B cell (primary cell): ENCODE measurements around the gene ARHGAP4. TPM values are rescaled to one million over a fixed set of nuclear protein-coding genes. Genes with fewer than 3 reads are reported as not detected.

Experiments used
- ATAC-seq: fragments of 200-7000 bp; cut with Tn5 transposase; one replicate; pipeline ENCODE4 v1.10.0; 2021; ENCODE audit warnings: low read depth, mild to moderate bottlenecking, moderate number of reproducible peaks, moderate library complexity
- CTCF ChIA-PET: fragments of 350-600 bp; sonication (Branson Sonifier 250); formaldehyde crosslinking; loops from one replicate; lab custom pipeline; 2021; ENCODE audit warnings: antibody characterized with exemption, inconsistent platforms; lab: Charles Lee
- POLR2A ChIA-PET: fragments of 350-600 bp; sonication (Branson Sonifier 250); formaldehyde crosslinking; loops from one replicate; lab custom pipeline; 2021; ENCODE audit warnings: antibody characterized with exemption; lab: Charles Lee
- DNase-seq: peaks from one replicate; pipeline ENCODE4 v3.0.0; 2013
- H2AFZ ChIP-seq: 2 replicates; pipeline ENCODE4 v1.6.1; 2012; ENCODE audit warnings: mild to moderate bottlenecking, low read depth, low read length; ENCODE audit not compliant: insufficient read depth, poor library complexity, severe bottlenecking
- H3K27ac ChIP-seq, 2 donors: 1 replicate in 1 of 2; 2 replicates in 1 of 2; pipeline ENCODE4 v1.5.1; 2012 to 2013; ENCODE audit warnings: low read length in 2 of 2, mild to moderate bottlenecking in 2 of 2, moderate library complexity in 1 of 2
- H3K27me3 ChIP-seq, 4 experiments: fragments of 200-600 bp in 1 of 4; sonication (generic) in 1 of 4; replicated peaks in 1 of 4; 1 replicate in 2 of 4; 2 replicates in 2 of 4; pipeline versions ENCODE4 v1.6.1 to v1.7.0; 2013 to 2016; ENCODE audit warnings: low read length in 3 of 4, mild to moderate bottlenecking in 2 of 4, mixed read lengths in 1 of 4, moderate library complexity in 1 of 4; ENCODE audit not compliant: insufficient read depth in 4 of 4, control insufficient read depth in 3 of 4; ENCODE audit errors: control extremely low read depth in 1 of 4
- H3K36me3 ChIP-seq, 2 experiments: replicated peaks in 1 of 2; 1 replicate in 1 of 2; 2 replicates in 1 of 2; pipeline versions ENCODE4 v1.6.1 to v1.7.1; 2013; ENCODE audit warnings: low read length in 1 of 2; ENCODE audit not compliant: insufficient read depth in 2 of 2, control insufficient read depth in 1 of 2; ENCODE audit errors: control extremely low read depth in 1 of 2, extremely low read depth in 1 of 2
- H3K4me1 ChIP-seq, 2 donors: fragments of 200-600 bp in 1 of 2; sonication (generic) in 1 of 2; 1 replicate in 1 of 2; 2 replicates in 1 of 2; pipeline versions ENCODE4 v1.5.1 to v1.6.1; 2013 to 2017; ENCODE audit warnings: low read length in 2 of 2; ENCODE audit not compliant: control insufficient read depth in 2 of 2, insufficient read depth in 2 of 2
- H3K4me2 ChIP-seq: replicated peaks from 2 replicates; pipeline ENCODE3; 2012; ENCODE audit warnings: mild to moderate bottlenecking, low read depth, low read length; ENCODE audit not compliant: poor library complexity, severe bottlenecking
- H3K4me3 ChIP-seq, 5 experiments: fragments of 200-600 bp in 1 of 5; sonication (generic) in 1 of 5; 1 replicate in 3 of 5; 2 replicates in 2 of 5; pipeline versions ENCODE4 v1.5.1 to v1.7.0; 2011 to 2016; ENCODE audit warnings: low read length in 4 of 5, mild to moderate bottlenecking in 4 of 5, low read depth in 2 of 5, control low read depth in 1 of 5, moderate library complexity in 1 of 5; ENCODE audit not compliant: insufficient read depth in 1 of 5; ENCODE audit errors: control extremely low read depth in 1 of 5, extremely low read depth in 1 of 5
- H3K79me2 ChIP-seq: fragments of 200-600 bp; sonication (generic); one replicate; pipeline ENCODE4 v1.6.0; 2016; ENCODE audit warnings: low read length; ENCODE audit not compliant: control insufficient read depth, insufficient read depth
- H3K9ac ChIP-seq: fragments of 200-600 bp; sonication (generic); 2 replicates; pipeline ENCODE4 v1.6.1; 2017; ENCODE audit warnings: mild to moderate bottlenecking, low read length, moderate library complexity
- H3K9me3 ChIP-seq, 3 donors: one replicate each; pipeline versions ENCODE4 v1.6.1 to v1.7.1; 2013; ENCODE audit warnings: low read length in 2 of 3; ENCODE audit not compliant: control insufficient read depth in 2 of 3, insufficient read depth in 1 of 3; ENCODE audit errors: control extremely low read depth in 1 of 3
- H4K20me1 ChIP-seq: 2 replicates; pipeline ENCODE4 v1.6.0; 2012; ENCODE audit warnings: mild to moderate bottlenecking, low read length; ENCODE audit not compliant: insufficient read depth, control insufficient read depth, poor library complexity, severe bottlenecking
- H3K27ac Mint-ChIP-seq: one replicate; pipeline ENCODE4 v1.8.0; 2021; ENCODE audit warnings: mixed read lengths
- H3K27me3 Mint-ChIP-seq: one replicate; pipeline ENCODE4 v1.8.0; 2021; ENCODE audit warnings: mixed read lengths
- H3K4me1 Mint-ChIP-seq: one replicate; pipeline ENCODE4 v1.8.0; 2021; ENCODE audit warnings: mixed read lengths
- H3K4me3 Mint-ChIP-seq: one replicate; pipeline ENCODE4 v1.8.0; 2021; ENCODE audit warnings: mixed read lengths
- H3K9me3 Mint-ChIP-seq: one replicate; pipeline ENCODE4 v1.8.0; 2022; ENCODE audit warnings: mixed read lengths; ENCODE audit not compliant: insufficient read depth
- CTCF ChIP-seq: fragments of 200-600 bp; IDR thresholded peaks from one replicate; pipeline ENCODE4 v1.8.0; 2022; ENCODE audit warnings: antibody characterized with exemption, mild to moderate bottlenecking
- EZH2 ChIP-seq: IDR thresholded peaks from 2 replicates; pipeline ENCODE4 v1.6.1; 2012; ENCODE audit warnings: borderline replicate concordance, low read depth, mild to moderate bottlenecking, moderate library complexity, low read length; ENCODE audit not compliant: insufficient read depth, poor library complexity, severe bottlenecking
- WGBS: methylation state at CpG from one replicate; pipeline ENCODE4 v1.1.5; 2013; ENCODE audit warnings: missing lambda C conversion rate; ENCODE audit not compliant: insufficient coverage; 5-methylcytosine and 5-hydroxymethylcytosine counted together
- intact Hi-C: fragments of 100-400 bp; cut with micrococcal nuclease; formaldehyde crosslinking; loops from one replicate; pipeline ENCODE4 v1.10.0; 2022
- polyA plus RNA-seq: library from polyadenylated mRNA; depleted of rRNA; stranded (reverse); fragments of >200 nt; gene quantifications from 2 replicates; pipeline ENCODE4 v1.2.3, GENCODE V29; 2012
- total RNA-seq, 2 donors: library from RNA; stranded (reverse); fragments of 120-200 nt in 1 of 2; gene quantifications; 1 replicate in 1 of 2; 2 replicates in 1 of 2; pipeline versions ENCODE4 v1.2.3 to v1.2.4, GENCODE V29; 2013 to 2022

ARHGAP4 gene
- total and polyA plus RNA-seq, 2 donors (not counting 1 experiment from before 2014, with no cell fraction given): 242 to 711 TPM

- ChIA-PET CTCF (interaction anchor here (0.6 to 4.0 kb wide), 13 partner anchors 15 to 559 kb away, joined by 3 to 27 read pairs (median 4); partner anchors contain the start of genes ARHGAP4 and SLC6A8), POLR2A (interaction anchor here (0.7 to 1.6 kb wide), 3 partner anchors 14 to 244 kb away, joined by 3 to 7 read pairs (median 4); partner anchors contain the start of gene BCAP31)
- Histone ChIP-seq H3K4me1 (peaks cover 42 to 53% of the 10 kb centered on the region in 2 donors), H3K27ac (peak overlapping the region; percentile 46 to 63), H3K9ac (peak overlapping the region; percentile 7), H3K4me2 (peak overlapping the region; percentile 70), H3K9me3 (no peaks in the 10 kb centered on the region), H2AFZ (no peak overlapping the region), H3K36me3 (peaks cover 0 to 21% of the 10 kb centered on the region in 2 experiments), H3K79me2 (peaks cover 79% of the 10 kb centered on the region), H3K27me3 (no peaks in the 10 kb centered on the region), H3K4me3 (peak overlapping the region in 3 of 5 experiments; percentile 11 to 31 (median 25)), H4K20me1 (peaks cover 66% of the 10 kb centered on the region)
- WGBS: 21% methylated on average over 7 of the region's 16 CpGs
- peak; percentile 47 for DNase-seq
- peak overlapping the region; percentile 87 for H3K4me3 Mint-ChIP-seq
- H3K9me3 Mint-ChIP-seq: no peaks in the 10 kb centered on the region
- no peak for ATAC-seq
- peaks cover 38% of the 10 kb centered on the region for H3K4me1 Mint-ChIP-seq
- intact Hi-C loops: loop anchor here (10.0 kb wide), 1 partner anchor 1023 kb away; no protein-coding TSS in a partner anchor
- H3K27ac Mint-ChIP-seq: peak overlapping the region; percentile 92
- TF ChIP-seq EZH2 (no peak), CTCF (no peak)
- no peaks in the 10 kb centered on the region for H3K27me3 Mint-ChIP-seq
These were observed 41.6 kb upstream of the ARHGAP4 start for GRCh38 chrX:153967536-153968224.
